HG03469 (cell line): ENCODE data around the gene C12orf56.
"Not testable (repeated sequence)": the region's sequence is repeated elsewhere in the genome, so short reads cannot be mapped to it uniquely, and the experiment has no call there.

ENCODE experiments used
- ATAC-seq: cut with Tn5 transposase; IDR thresholded peaks from one replicate; pipeline ENCODE4 v1.9.1; 2021; ENCODE audit warnings: mild to moderate bottlenecking, moderate library complexity, moderate number of reproducible peaks; ENCODE audit not compliant: unreplicated experiment

Gene C12orf56

DNA sequence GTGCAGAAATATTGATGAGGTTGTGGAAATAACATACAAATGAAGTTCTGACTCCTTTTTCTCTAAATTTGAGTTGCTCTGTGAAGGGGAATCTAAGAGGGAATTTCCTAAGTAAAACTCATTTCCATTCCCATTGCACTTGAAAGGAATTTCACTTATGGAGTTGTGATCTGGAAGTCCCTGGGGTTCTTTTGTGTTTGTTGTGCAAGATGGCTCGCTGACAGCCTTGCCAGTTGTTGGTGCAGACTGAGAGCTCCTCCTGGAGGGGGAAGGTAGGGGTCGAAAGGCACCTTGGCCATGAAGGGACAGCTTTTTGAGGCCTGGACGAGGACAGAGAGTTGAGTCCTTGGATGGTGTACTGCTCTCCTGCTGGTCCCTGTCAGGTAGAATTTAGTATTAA, 72.0 kb downstream of the C12orf56 start:
- ATAC-seq: no peak

GRCh38 chr12:64311877-64312276, 78.7 kb downstream of the C12orf56 start:
- ATAC-seq: no peak

DNA sequence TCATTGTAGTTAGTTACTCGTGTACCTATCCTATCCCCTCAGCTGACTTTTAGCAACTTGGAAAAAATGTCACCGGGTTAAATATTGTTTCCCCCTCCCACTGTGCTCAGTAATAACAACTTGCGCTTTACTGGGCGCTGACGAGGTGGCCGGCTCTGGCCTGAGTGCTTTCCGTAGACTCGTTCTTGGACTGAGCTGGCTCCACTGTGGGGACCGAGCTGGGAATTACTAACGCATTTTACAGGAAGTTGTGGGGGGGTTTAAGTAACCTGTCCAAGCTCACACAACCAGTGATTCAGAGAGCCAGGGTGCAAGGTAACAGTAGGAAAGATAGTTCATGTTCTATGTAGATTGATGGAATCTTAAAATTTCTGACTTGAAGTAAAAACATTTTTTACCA, 86.0 kb downstream of the C12orf56 start:
- no peak for ATAC-seq

DNA sequence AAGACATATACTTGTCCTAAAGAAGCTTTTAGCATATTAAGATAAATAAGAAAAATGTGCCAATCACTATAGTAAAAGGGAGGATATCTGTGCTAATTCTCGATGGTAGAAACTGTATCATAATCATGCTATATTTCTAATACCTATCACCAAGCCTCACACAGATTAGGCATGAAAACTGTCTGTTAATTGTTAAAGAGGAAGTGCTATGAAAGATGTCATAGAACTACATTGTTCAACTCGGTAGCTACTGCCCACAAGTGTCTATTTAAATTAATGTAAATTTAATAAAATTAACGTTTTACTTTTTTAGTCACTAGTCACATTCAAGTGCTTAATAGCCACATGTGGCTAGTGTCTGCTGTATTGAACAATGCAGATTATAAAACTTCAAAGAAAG, 90.9 kb downstream of the C12orf56 start:
- ATAC-seq: no peak

DNA sequence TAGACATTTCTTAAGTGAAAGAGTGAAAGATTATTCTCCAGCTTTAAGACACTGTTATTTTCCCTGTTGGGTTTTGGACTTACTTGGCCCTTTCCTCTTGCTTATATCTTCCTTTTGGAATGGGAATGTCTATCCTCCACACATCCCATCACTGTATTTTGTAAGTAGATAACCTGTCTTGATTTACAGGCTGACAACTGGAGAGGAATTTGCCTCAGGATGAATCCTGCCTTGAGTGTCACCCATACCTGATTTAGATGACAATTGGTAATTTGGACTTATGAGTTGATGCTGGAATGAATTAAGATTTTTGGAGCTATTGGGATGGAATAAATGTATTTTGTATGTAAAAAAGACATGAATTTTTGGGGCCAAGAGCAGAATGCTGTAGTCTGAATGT, 94.3 kb downstream of the C12orf56 start:
- no peak for ATAC-seq

GRCh38 chr12:64293654-64294364, 96.7 kb downstream of the C12orf56 start:
- ATAC-seq: no peak

GRCh38 chr12:64293174-64293573, 97.4 kb downstream of the C12orf56 start:
- ATAC-seq: not testable (repeated sequence)

GRCh38 chr12:64286521-64286920, 104.0 kb downstream of the C12orf56 start:
- no peak for ATAC-seq

GRCh38 chr12:64284256-64284655, 106.3 kb downstream of the C12orf56 start:
- ATAC-seq: no peak

DNA sequence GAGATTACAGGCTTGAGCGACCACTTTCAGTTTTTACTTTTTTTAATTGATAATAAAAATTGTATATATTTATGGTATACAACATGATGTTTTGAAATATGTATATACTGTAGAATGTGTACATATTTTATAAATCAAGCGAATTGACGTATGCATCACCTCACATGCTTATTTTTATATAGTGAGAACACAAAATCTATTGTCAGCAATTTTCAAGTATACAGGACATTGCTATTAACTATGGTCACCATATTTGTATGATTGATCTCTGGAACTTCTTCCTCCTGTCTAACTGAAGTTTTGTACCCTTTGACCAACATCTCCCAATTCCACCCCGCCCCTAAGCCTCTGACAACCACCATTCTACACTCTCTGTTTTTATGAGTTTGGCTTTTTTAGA, 112.1 kb downstream of the C12orf56 start:
- ATAC-seq: no peak

GRCh38 chr12:64273527-64274403, 116.8 kb downstream of the C12orf56 start:
- ATAC-seq: no peak

DNA sequence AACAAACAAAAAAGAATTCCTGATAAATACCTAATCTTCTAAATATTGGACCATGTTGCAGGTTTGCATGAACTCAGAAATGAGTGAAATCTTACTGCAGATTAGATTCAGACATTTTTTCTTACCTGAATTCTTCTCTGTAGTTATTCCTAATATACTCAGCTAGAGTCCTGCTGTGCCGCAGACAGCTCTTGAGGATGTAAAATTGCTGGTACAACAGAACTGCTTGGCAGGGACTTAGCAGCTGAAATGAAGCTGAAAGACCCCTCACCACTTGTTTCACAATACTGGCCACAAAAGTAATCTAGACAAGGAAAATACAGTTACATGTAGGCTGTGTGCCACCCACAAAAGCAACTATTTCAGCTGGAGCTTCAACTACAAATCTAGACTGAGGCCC, 120.1 kb downstream of the C12orf56 start:
- no peak for ATAC-seq

- no peak for ATAC-seq
Measured at GRCh38 chr12:64269161-64269560, 121.4 kb downstream of the C12orf56 start.

- ATAC-seq: no peak
Measured at GRCh38 chr12:64268409-64268808, 122.1 kb downstream of the C12orf56 start.

DNA sequence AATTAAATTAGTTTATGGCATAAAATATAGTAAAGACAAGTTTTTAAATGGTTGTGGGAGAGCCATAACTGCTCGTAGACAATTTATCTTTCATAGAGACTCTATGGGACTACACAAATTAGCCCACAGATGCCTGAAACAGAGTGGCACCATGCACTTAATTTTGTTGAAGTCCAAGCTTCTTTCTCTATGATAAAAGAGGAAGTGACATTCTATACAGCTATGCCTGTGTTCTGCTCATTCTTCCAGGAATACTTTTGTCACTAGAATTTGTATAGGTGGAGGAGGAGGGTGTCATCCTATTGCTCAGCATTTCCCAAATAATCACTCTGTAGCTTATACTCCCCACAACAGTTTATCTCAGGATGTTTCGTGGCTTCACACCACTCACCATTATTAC, 124.7 kb downstream of the C12orf56 start:
- ATAC-seq: no peak

DNA sequence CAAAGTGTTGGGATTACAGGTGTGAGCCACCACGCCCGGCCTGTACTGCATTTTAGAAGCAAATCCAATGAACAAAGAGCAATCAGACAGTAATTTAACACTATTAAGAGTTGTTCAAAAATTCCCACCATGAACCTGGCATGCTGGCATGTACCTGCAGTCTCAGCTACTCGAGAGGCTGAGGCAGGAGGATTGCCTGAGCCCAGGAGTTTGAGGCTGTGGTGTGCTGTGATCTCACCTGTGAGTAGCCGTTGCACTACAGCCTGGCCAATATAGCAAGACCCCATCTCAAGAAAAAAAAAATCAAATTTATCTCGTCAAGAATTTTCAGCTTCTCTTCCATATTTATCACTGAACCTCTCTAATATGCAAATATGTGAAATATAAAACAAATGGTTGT, 128.7 kb downstream of the C12orf56 start:
- no peak for ATAC-seq

GRCh38 chr12:64258576-64258975, 132.0 kb downstream of the C12orf56 start:
- no peak for ATAC-seq

DNA sequence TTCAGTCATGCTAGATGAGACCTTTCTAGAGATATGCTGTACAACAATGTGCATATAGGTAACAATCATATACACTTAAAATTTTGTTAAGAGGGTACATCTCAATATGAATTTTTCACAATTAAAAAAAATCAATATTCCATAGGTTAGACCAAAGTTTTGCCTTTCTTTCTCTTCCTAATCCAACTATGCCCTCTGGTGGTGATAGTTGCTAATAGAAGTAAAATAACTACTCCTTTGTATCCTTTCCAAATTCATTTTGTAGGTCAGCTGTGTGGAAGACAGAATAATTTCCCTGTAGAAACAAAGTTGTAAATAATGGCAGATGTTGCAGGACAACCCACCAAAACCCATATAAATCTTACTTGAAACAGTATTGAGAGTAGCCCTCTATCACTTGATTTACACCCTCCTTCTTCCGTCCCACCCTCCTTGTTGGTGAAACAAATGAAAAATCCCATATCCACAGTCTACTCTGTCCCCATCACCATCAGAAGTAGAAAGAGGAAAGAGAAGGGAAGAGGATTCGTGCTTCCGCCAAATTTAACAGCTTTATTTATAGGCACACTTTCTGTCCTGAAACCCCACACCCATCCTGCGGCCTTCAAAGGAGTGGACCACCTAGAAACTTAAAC, 134.3 kb downstream of the C12orf56 start:
- no peak for ATAC-seq

DNA sequence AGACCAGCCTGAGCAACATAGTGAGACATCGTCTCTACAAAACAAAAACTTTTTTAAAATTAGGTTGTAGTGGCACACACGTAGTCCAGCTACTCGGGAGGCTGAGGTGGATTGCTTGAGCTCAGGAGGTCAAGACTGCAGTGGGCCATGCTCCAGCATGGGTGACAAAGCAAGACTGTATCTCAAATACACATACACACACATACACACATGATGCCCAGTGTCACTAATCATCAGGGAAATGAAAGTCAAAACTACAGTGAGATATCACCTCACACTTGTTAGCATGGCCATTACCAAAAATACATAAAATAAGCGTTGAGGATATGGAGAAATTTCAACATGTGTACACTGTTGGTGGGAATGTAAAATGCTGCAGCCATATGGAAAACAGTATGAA, 135.3 kb downstream of the C12orf56 start:
- no peak for ATAC-seq

- ATAC-seq: no peak
Measured at GRCh38 chr12:64253356-64253755, 137.2 kb downstream of the C12orf56 start.

- ATAC-seq: no peak
Measured at GRCh38 chr12:64252681-64253080, 137.9 kb downstream of the C12orf56 start.

DNA sequence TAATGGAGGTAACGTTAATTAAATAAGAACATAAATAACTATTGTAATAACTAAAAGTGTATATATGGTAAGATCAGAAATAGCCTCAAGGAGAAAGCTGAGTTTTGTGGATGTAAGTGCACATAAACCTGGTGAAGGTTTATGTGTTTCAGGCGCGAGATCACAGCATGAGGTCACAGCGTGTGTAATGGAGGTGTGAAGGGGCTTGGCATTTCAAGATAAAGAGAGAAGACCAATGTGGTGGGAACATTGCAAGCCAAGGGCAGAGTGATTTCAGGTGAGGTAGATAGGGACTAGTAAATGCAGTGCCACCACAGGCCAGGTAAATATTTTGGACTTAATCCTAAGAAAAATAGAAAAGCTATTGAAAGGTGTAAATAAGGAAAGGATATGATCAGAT, 146.7 kb downstream of the C12orf56 start:
- no peak for ATAC-seq
